GM12891 (cell line): ENCODE data around the gene SDF2.
A peak's percentile ranks its signal among the peaks of the same experiment; 100 is the strongest.
"Not testable (repeated sequence)": the region's sequence is repeated elsewhere in the genome, so short reads cannot be mapped to it uniquely, and the experiment has no call there.

Experiments
- DNase-seq: peaks from one replicate; pipeline ENCODE4 v3.0.0; 2011; ENCODE audit warnings: low spot score; ENCODE audit not compliant: insufficient read length
- FAIRE-seq: peaks from 2 replicates; lab custom pipeline; 2011; peaks lifted over from hg19 to GRCh38; lab: Jason Lieb, UNC
- PAX5 ChIP-seq: IDR thresholded peaks from 2 replicates; pipeline ENCODE4 v1.6.1; 2011; ENCODE audit warnings: low read length, moderate library complexity, mild to moderate bottlenecking; ENCODE audit not compliant: insufficient read depth, severe bottlenecking
- POLR2A ChIP-seq: IDR thresholded peaks from 2 replicates; pipeline ENCODE4 v1.6.1; 2011; ENCODE audit warnings: low read depth, low read length, control low read depth
- POLR2AphosphoS5 ChIP-seq: IDR thresholded peaks from 2 replicates; pipeline ENCODE4 v1.6.1; 2011; ENCODE audit warnings: low read depth, low read length, control low read depth
- POU2F2 ChIP-seq: IDR thresholded peaks from 2 replicates; pipeline ENCODE4 v1.6.1; 2011; ENCODE audit warnings: low read depth, mild to moderate bottlenecking, control low read depth, low read length, moderate library complexity
- SPI1 ChIP-seq: IDR thresholded peaks from 2 replicates; pipeline ENCODE4 v1.6.1; 2011; ENCODE audit warnings: low read depth, low read length, control low read depth
- TAF1 ChIP-seq: IDR thresholded peaks from 2 replicates; pipeline ENCODE4 v1.6.1; 2011; ENCODE audit warnings: low read depth, low read length, control low read depth

The SDF2 gene

GRCh38 chr17:28685366-28685765 lies 23.7 kb upstream of the SDF2 start:
- DNase-seq, result no peak
- no peak for FAIRE-seq
- no peak for TF ChIP-seq POLR2AphosphoS5
- no peak for TF ChIP-seq SPI1
- TF ChIP-seq TAF1, result no peak
- no peak for TF ChIP-seq POU2F2
- TF ChIP-seq PAX5, result no peak
- TF ChIP-seq POLR2A, result no peak

- TF ChIP-seq PAX5, result no peak
- no peak for TF ChIP-seq TAF1
- TF ChIP-seq POU2F2, result no peak
- TF ChIP-seq POLR2A, result no peak
- no peak for TF ChIP-seq SPI1
- no peak for TF ChIP-seq POLR2AphosphoS5
- DNase-seq, result no peak
- no peak for FAIRE-seq
Measured at GRCh38 chr17:28684963-28685362, 23.3 kb upstream of the SDF2 start.

GRCh38 chr17:28682655-28683054 lies 20.9 kb upstream of the SDF2 start:
- TF ChIP-seq PAX5 (no peak), POLR2AphosphoS5 (no peak), TAF1 (no peak), POLR2A (no peak), POU2F2 (no peak), SPI1 (no peak)
- FAIRE-seq (no peak), DNase-seq (no peak)

GRCh38 chr17:28675980-28676379 lies 14.3 kb upstream of the SDF2 start:
- FAIRE-seq (no peak), DNase-seq (no peak)
- TF ChIP-seq TAF1 (no peak), POLR2A (no peak), POLR2AphosphoS5 (no peak), PAX5 (no peak), SPI1 (no peak), POU2F2 (no peak)

GRCh38 chr17:28675490-28675889 lies 13.8 kb upstream of the SDF2 start:
- TF ChIP-seq POU2F2, result no peak
- TF ChIP-seq PAX5, result no peak
- no peak for TF ChIP-seq TAF1
- TF ChIP-seq SPI1, result no peak
- TF ChIP-seq POLR2AphosphoS5, result no peak
- no peak for TF ChIP-seq POLR2A
- DNase-seq (no peak), FAIRE-seq (no peak)

GRCh38 chr17:28669918-28670317 lies 8.2 kb upstream of the SDF2 start:
- DNase-seq (no peak), FAIRE-seq (no peak)
- TF ChIP-seq POLR2A, result no peak
- no peak for TF ChIP-seq POU2F2
- no peak for TF ChIP-seq SPI1
- no peak for TF ChIP-seq POLR2AphosphoS5
- no peak for TF ChIP-seq PAX5
- TF ChIP-seq TAF1, result no peak

GRCh38 chr17:28667870-28668269 lies 6.2 kb upstream of the SDF2 start:
- no peak for FAIRE-seq
- DNase-seq, result no peak

GRCh38 chr17:28665994-28666393 lies 4.3 kb upstream of the SDF2 start:
- no peak for FAIRE-seq
- DNase-seq, result no peak
- TF ChIP-seq TAF1 (no peak), SPI1 (peak; percentile 27; the same call in 1 of the 2 replicates)

More at GRCh38 chr17:28667870-28668269, 6.2 kb upstream of the SDF2 start:
- TF ChIP-seq POLR2A, result no peak
- TF ChIP-seq TAF1, result no peak
- TF ChIP-seq POLR2AphosphoS5, result no peak
- no peak for TF ChIP-seq POU2F2

- no peak for TF ChIP-seq TAF1
- no peak for TF ChIP-seq POU2F2
- no peak for TF ChIP-seq PAX5
- TF ChIP-seq POLR2A, result no peak
- no peak for TF ChIP-seq POLR2AphosphoS5
- no peak for TF ChIP-seq SPI1
- DNase-seq (no peak), FAIRE-seq (no peak)
Measured at GRCh38 chr17:28663723-28664122, 2.0 kb upstream of the SDF2 start.

- TF ChIP-seq POLR2A, result no peak
- no peak for TF ChIP-seq TAF1
- TF ChIP-seq POU2F2, result no peak
- TF ChIP-seq SPI1, result no peak
- TF ChIP-seq PAX5, result no peak
- no peak for TF ChIP-seq POLR2AphosphoS5
- DNase-seq, result no peak
- no peak for FAIRE-seq
Measured at GRCh38 chr17:28662527-28662829, 772 bp upstream of the SDF2 start.

GRCh38 chr17:28659497-28659881 lies 2.2 kb downstream of the SDF2 start:
- not testable (repeated sequence) for DNase-seq, FAIRE-seq

- FAIRE-seq, DNase-seq: not testable (repeated sequence)
Measured at GRCh38 chr17:28658766-28659496, 2.8 kb downstream of the SDF2 start.

GRCh38 chr17:28658342-28658741 lies 3.4 kb downstream of the SDF2 start:
- not testable (repeated sequence) for DNase-seq, FAIRE-seq
